Erythroblast (primary cell): ENCODE results near the gene TNIK.
"Not testable (repeated sequence)": the region's sequence is repeated elsewhere in the genome, so short reads cannot be mapped to it uniquely, and the experiment has no call there.

Experiments used
- GATA1 ChIP-seq: IDR thresholded peaks from 2 replicates; pipeline ENCODE4 v1.6.1; 2011; ENCODE audit warnings: low read depth, mild to moderate bottlenecking, control low read depth, low read length, moderate library complexity
- POLR2A ChIP-seq: IDR thresholded peaks from 2 replicates; pipeline ENCODE4 v1.6.1; 2011; ENCODE audit warnings: mild to moderate bottlenecking, low read length

DNA sequence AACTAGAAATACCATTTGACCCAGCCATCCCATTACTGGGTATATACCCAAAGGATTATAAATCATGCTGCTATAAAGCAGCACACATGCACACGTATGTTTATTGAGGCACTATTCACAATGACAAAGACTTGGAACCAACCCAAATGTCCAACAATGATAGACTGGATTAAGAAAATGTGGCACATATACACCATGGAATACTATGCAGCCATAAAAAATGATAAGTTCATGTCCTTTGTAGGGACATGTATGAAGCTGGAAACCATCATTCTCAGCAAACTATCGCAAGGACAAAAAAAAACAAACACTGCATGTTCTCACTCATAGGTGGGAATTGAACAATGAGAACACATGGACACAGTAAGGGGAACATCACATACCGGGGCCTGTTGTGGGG is 340.8 kb downstream of the TNIK start:
- not testable (repeated sequence) for TF ChIP-seq POLR2A, GATA1
